ENCODE data around the gene UPK2.

The UPK2 gene

DNA sequence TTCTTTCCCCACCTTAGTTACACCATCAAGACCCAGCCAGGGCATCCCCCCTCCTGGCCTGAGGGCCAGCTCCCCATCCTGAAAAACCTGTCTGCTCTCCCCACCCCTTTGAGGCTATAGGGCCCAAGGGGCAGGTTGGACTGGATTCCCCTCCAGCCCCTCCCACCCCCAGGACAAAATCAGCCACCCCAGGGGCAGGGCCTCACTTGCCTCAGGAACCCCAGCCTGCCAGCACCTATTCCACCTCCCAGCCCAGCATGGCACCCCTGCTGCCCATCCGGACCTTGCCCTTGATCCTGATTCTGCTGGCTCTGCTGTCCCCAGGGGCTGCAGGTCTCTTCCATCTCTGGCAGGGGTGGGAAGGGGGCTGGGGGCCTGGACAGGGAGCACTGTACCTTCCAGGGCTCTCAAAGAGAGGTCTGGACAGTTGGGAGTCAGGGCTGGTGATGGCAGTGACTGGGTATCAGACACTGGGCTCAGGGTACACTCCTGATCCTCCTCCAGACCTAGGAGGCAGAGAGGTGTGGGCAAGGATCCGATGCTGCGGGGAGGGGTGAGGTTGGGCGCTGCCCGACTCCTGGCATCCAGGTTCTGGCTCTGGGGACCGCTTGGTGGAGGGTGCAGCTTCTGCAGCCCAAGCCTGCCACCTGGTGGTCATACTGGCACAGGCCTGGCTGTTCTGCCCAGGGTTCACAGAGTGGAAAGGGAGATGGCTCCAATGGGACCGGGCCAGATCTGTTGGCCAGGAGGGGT is at the start of gene UPK2:
TSS of gene UPK2 (plus strand) at position 205 of the 753 bp plus-strand sequence. CDS start at position 258, 53 bp downstream.
- DNase-seq (ENCODE audit: low read depth in 2 of 2), result peak; percentile 76 to 86

GRCh38 chr11:118907051-118908042 is 48.8 kb upstream of the UPK2 start:
- peak; percentile 79 to 84 for DNase-seq (ENCODE audit: low read depth in 2 of 2)

GRCh38 chr11:118908264-118908663 is 47.8 kb upstream of the UPK2 start:
- DNase-seq (ENCODE audit: low read depth in 2 of 2), result no peak

DNA sequence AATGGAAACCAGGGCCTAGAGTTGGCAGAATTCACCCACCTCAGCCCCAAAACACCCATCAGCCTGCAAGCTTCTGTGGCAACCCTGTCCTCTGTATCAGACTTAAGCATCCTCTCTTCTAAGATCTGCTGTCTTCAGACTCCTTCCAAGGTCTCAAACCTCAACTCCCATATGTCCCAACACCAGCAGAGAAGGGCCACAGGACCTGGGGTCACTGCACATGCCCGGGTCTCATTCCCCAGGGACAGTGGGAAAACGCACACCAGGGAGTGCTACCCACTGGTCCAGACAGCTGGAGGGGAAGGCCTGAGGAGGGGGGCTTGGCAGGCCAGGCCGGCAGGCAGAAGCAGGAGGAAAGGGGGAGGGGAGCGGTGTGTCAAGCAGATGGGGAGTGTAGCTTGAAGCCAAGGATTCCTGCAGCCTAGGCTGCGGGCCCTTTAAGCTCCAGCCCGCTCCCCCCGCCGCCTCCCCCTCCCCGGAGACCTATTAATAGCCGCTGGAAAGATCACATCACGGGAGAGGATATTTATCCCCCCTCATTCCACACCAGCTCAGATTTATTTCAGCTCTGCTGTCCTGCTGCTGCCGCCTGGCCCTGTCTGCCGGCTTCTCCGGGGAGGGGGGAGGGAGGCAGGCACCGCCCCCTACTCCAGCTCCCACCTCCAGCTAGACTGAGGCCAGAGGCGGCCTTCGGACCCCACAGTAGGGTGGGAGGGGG is 47.0 kb upstream of the UPK2 start:
- no peak for DNase-seq (ENCODE audit: low read depth in 2 of 2)

DNA sequence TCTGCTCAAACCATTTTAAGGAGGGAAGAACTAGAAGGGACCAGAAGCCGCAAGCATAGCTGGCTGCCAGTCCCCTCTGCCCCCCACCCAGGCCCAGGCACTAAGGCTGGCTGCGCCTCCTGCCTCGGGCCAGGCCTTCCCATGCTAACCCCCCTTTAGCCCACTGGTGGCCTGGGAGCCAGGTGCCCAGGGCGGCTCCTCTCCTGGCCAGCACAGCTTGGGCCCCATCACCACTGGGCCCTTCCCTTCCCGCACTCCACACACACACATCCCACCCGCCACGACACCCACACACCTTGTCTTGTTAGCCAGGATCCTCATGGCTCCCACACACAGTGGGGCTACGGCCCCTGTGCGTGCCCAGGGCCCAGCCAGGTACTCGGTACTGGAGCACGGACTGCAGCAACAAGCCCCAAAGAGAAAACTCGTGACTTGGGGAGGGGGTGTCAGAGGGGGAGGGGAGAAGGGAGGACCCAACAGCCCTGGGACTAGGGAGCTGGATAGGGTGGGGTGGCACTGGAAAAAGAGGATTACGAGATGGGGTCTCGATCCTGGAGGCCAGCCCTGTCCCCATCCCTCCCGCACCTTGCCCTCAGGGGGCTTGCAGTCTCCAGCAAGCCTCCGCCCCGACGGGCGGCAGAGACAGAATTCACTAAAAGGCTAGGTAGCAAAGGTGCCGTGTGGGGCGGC is 46.3 kb upstream of the UPK2 start:
- DNase-seq (ENCODE audit: low read depth in 2 of 2), result no peak

GRCh38 chr11:118910309-118911112 is 45.6 kb upstream of the UPK2 start:
- no peak for DNase-seq (ENCODE audit: low read depth in 2 of 2)

DNA sequence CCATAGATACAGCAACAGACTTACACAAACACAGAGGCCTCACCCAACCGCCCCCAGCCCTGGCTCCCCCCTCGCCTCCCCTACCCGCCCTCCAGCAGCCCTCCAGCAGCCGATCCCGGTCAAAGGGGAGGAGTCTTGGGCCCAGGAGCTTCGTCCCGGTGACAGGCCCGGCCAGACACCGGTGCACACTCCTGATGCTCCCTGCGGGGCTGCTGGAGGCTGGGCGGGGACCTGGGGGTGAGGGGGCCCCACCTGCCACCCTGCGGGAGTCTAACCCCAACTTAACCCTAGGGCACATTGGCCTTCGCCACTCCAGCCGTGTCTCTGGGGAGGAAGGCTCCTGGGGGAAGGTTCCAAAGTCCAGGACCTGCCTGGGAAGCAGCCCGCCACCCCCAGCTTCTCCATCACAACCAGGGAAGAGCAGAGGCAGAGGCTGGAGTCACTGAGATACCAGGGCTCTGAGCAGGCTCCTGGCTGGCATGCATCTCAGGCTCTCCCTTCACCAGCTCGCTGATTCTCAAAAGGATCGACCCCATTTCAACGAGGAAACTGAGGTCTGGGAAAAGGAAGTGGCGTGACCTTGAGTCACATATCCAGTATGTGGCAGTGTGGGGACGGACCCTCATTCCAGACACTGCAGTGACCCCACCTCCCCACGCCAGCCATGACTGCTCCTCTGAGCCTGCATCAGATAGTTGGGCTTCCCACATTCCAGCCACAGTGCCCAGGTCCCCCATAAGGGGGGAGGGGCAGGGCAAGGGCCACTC is 44.8 kb upstream of the UPK2 start:
- no peak for DNase-seq (ENCODE audit: low read depth in 2 of 2)

- DNase-seq (ENCODE audit: low read depth in 2 of 2), result peak; percentile 68 to 78
These were observed 44.0 kb upstream of the UPK2 start for GRCh38 chr11:118911880-118912741.

DNA sequence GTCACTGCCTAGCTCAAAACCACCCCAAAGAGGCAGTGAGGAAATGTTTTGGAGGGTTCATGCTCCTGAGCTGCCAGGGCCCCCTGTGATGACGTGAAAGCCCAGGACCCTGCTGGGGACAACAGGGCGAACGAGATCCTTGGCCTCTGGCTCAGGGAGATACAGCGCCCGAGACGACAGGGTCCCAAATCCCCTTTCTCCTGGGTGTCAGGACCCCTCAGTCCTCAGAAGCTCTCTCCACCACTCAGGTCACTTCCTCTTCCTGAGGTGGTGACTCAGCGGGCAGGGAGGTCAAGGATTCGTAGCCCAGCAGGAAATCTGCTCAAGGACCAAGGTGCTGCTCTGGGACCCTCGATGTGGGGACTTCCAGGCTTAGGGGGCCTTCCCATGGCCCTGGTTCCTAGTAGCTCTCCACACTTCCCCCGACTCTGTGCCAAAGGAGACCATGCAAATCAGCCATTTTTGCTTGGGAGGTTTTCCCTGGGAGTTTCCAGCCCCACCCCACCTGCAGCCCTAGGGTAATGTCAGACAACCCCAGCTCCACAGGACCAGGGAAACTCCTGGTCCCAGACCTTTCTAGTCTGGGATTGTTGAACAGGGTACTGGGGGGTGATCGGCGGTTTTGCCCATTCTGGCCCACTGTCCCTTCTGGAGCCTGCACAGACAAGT is 43.2 kb upstream of the UPK2 start:
- no peak for DNase-seq (ENCODE audit: low read depth in 2 of 2)

GRCh38 chr11:118913411-118914125 is 42.5 kb upstream of the UPK2 start:
- DNase-seq (ENCODE audit: low read depth in 2 of 2), result no peak

GRCh38 chr11:118914178-118914918 is 41.8 kb upstream of the UPK2 start:
- peak; percentile 55 to 58 for DNase-seq (ENCODE audit: low read depth in 2 of 2)

DNA sequence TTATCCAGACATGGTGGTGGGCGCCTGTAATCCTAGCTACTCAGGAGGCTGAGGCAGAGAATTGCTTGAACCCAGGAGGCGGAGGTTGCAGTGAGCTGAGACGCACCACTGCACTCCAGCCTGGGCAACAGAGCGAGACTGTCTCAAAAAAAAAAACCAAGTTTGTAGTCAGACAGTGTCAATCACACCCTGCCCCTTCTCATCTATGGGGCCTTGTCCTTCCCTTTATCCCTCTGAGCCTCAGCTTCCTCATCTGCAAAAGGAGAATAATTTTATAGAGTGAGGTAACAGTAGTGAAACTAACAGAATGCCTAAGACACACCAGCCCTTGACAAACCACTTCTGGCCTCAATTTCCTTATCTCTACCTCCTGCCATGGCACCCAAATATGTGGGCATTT is 41.1 kb upstream of the UPK2 start:
- DNase-seq (ENCODE audit: low read depth in 2 of 2), result no peak

DNA sequence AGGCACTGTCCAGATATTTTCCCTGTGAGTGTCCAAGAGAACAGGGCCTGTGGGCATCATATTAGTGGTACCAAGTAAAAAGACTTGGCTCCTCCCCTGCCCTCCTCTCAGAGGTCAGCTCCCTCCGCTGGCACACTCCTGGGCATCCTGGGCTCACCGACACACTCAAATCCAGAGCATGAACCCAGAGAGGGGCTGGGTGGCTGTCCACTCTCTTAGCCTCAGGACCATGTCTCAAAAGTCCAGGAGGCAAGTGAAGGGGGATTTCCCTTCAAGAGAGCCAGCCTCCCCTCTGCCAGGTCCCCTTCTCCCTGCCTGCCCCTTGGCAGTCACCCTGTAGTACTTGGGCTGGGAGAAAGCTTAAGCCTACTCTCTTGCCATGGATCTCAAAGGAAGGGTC is 40.7 kb upstream of the UPK2 start:
- no peak for DNase-seq (ENCODE audit: low read depth in 2 of 2)

DNA sequence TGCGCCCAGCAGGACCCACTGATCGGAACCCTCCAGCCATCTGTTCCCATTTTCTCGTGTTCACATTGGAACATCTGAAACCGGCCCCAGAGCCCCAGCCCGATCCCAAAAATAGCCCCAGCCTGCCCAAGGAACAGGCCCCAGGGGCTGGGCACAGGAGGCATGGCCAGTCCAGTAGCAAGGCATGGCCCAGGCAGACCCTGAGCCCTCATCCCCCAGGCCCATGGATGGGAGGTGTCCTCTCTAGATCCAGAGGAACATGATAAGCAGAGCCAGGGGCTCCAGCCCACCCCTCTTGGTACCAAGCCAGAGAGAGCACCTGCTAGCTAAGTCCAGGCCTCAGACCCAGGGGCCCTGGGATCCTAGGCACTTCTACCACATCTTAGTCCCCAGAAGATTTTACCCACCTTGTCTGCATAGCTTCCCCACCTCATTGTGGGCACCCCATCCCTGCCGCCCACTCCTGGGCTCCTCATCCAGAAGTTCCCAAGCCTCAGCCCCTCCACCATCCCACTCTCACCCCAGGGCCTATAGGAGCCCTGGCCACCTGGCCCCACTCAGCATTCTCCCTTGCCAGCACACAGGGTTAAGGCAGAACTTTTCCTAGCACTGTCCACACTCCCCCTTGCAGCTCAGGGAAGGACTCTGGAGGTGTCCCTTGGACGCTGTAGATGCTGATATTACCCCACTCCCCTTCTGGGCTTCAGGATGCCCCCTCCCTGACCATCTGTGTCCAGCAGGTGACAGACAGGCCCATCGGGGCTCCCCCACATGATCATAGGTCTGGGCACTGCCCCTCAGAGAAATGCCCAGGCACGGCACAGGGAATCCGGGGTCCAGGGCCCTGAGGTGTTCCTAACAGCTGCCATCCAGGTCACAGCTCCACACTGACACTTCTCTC is 39.9 kb upstream of the UPK2 start:
- DNase-seq (ENCODE audit: low read depth in 2 of 2), result no peak

GRCh38 chr11:118916842-118917388 is 39.2 kb upstream of the UPK2 start:
- DNase-seq (ENCODE audit: low read depth in 2 of 2), result no peak

Measured in stimulated activated CD4-positive, alpha-beta T cell treated with anti-CD3 and anti-CD28 coated beads, Interleukin-15, amount 100 ng/mL, for 48 hours (primary cell).